HUES6 (cell line): ENCODE measurements around the gene DIP2C.
"Not testable (repeated sequence)": the region's sequence is repeated elsewhere in the genome, so short reads cannot be mapped to it uniquely, and the experiment has no call there.

Source experiments
- H3K27ac ChIP-seq: 2 replicates; pipeline ENCODE4 v1.7.0; 2013; ENCODE audit warnings: low read depth, mild to moderate bottlenecking, low read length, inconsistent platforms
- H3K27me3 ChIP-seq: 2 replicates; pipeline ENCODE4 v1.6.1; 2013; ENCODE audit warnings: low read length; ENCODE audit not compliant: control insufficient read depth, insufficient read depth
- H3K36me3 ChIP-seq: 2 replicates; pipeline ENCODE4 v1.6.1; 2013; ENCODE audit warnings: low read length; ENCODE audit not compliant: control insufficient read depth, insufficient read depth
- H3K4me1 ChIP-seq: 2 replicates; pipeline ENCODE4 v1.6.1; 2013; ENCODE audit warnings: low read length; ENCODE audit not compliant: control insufficient read depth, insufficient read depth
- H3K4me3 ChIP-seq: 2 replicates; pipeline ENCODE4 v1.5.1; 2013; ENCODE audit warnings: low read depth, low read length
- H3K9ac ChIP-seq: one replicate; pipeline ENCODE4 v1.6.1; 2013; ENCODE audit warnings: mild to moderate bottlenecking, low read length
- H3K9me3 ChIP-seq: 2 replicates; pipeline ENCODE4 v1.6.1; 2013; ENCODE audit warnings: low read depth, low read length; ENCODE audit not compliant: control insufficient read depth, insufficient read depth

DIP2C gene

GRCh38 chr10:599767-600166 is 89.7 kb downstream of the DIP2C start:
- Histone ChIP-seq H3K27me3 (no peaks in the 10 kb centered on the region), H3K27ac (no peak overlapping the region), H3K4me3 (no peak overlapping the region), H3K4me1 (peaks cover 15% of the 10 kb centered on the region; the same call in 1 of the 2 replicates), H3K9me3 (no peaks in the 10 kb centered on the region), H3K36me3 (no peaks in the 10 kb centered on the region), H3K9ac (no peak overlapping the region)

- no peak overlapping the region for H3K27ac ChIP-seq
- no peaks in the 10 kb centered on the region for H3K9me3 ChIP-seq
- H3K36me3 ChIP-seq, result no peaks in the 10 kb centered on the region
- H3K9ac ChIP-seq, result no peak overlapping the region
- no peaks in the 10 kb centered on the region for H3K27me3 ChIP-seq
- H3K4me1 ChIP-seq, result peaks cover 12% of the 10 kb centered on the region; the same call in 1 of the 2 replicates
- H3K4me3 ChIP-seq, result no peak overlapping the region
Measured at GRCh38 chr10:598415-599170, 90.9 kb downstream of the DIP2C start.

- Histone ChIP-seq H3K27ac (no peak overlapping the region), H3K9me3 (no peaks in the 10 kb centered on the region), H3K9ac (no peak overlapping the region), H3K27me3 (no peaks in the 10 kb centered on the region), H3K4me1 (peaks cover 12% of the 10 kb centered on the region; the same call in 1 of the 2 replicates), H3K4me3 (no peak overlapping the region), H3K36me3 (no peaks in the 10 kb centered on the region)
Measured at GRCh38 chr10:597976-598375, 91.5 kb downstream of the DIP2C start.

DNA sequence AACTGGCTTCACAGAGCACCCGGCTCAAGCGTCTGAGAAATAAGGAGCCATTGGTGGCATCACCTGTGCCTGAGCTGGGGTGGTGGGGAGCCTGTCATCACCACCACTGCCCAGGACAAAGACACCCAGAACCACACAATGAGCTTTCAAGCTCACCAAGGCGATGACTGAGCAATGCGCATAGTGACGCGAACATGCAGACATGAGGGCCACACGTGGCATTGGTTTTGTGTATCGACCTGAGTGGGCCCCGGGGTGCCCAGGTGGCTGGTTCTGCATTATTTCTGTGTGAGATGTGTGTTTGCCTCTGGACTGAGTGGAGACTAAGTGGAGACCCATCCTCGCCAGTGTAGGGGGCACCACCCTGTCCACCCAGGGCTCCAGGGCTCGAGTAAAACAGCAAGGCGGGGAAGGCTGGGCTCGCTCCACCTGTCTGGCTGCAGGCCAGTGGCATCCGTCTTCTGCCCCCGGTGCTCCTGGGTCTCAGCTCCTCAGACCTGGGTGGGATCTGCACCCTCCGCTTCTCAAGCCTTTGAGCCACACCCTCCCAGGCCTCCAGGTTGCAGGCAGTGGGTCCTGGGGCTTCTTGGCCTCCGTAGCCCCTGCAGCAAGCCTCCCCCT is 92.6 kb downstream of the DIP2C start:
- Histone ChIP-seq H3K36me3 (no peaks in the 10 kb centered on the region), H3K27ac (no peak overlapping the region), H3K9me3 (no peaks in the 10 kb centered on the region), H3K27me3 (no peaks in the 10 kb centered on the region), H3K4me1 (peaks cover 12% of the 10 kb centered on the region; the same call in 1 of the 2 replicates), H3K4me3 (no peak overlapping the region), H3K9ac (no peak overlapping the region)

GRCh38 chr10:596131-596530 is 93.3 kb downstream of the DIP2C start:
- H3K9me3 ChIP-seq, H3K27ac ChIP-seq, H3K9ac ChIP-seq, H3K4me3 ChIP-seq, H3K27me3 ChIP-seq, H3K36me3 ChIP-seq: not testable (repeated sequence)
- peaks cover 12% of the 10 kb centered on the region; the same call in 1 of the 2 replicates for H3K4me1 ChIP-seq

GRCh38 chr10:595473-595872 is 94.0 kb downstream of the DIP2C start:
- Histone ChIP-seq H3K9ac (no peak overlapping the region), H3K27me3 (no peaks in the 10 kb centered on the region), H3K9me3 (no peaks in the 10 kb centered on the region), H3K36me3 (no peaks in the 10 kb centered on the region), H3K4me3 (no peak overlapping the region), H3K27ac (no peak overlapping the region), H3K4me1 (peaks cover 12% of the 10 kb centered on the region; the same call in 1 of the 2 replicates)

DNA sequence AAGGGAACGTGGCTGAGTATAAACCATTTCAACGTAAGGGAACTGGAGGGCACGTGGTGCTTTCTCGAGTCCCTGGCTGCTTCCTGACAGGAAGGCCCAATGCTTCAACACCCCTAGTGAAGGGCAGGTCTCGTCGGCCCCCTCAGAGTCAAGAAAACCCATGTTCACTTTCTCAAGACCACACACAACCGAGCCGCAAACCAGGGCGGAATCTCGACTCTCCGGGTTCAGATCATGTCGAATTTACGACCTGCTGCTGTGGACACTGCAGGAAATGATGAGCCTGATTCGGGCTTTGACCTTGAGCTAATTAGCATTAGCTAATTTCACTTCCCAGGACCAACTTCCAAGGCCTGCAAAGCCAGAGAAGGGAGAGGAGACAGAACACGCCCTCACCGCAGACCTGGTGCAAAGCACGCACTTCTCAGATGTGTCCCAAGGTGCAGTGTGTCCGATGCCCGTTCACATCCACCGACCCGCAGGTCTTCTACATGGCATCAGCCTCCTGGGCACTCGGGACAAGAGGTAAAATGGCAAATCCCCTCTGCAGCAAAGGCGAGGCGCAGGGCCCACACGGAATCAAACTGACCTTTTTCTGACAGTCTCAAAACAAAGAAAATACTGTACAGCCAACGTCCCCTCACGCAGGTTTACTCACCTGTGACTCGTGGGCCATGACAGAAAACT is 94.7 kb downstream of the DIP2C start:
- Histone ChIP-seq H3K4me3 (no peak overlapping the region), H3K36me3 (no peaks in the 10 kb centered on the region), H3K27me3 (no peaks in the 10 kb centered on the region), H3K27ac (no peak overlapping the region), H3K9ac (no peak overlapping the region), H3K4me1 (peaks cover 12% of the 10 kb centered on the region; the same call in 1 of the 2 replicates), H3K9me3 (no peaks in the 10 kb centered on the region)

GRCh38 chr10:593901-594457 is 95.5 kb downstream of the DIP2C start:
- H3K4me1 ChIP-seq, result peaks cover 11% of the 10 kb centered on the region; the same call in 1 of the 2 replicates
- H3K27ac ChIP-seq, result no peak overlapping the region

DNA sequence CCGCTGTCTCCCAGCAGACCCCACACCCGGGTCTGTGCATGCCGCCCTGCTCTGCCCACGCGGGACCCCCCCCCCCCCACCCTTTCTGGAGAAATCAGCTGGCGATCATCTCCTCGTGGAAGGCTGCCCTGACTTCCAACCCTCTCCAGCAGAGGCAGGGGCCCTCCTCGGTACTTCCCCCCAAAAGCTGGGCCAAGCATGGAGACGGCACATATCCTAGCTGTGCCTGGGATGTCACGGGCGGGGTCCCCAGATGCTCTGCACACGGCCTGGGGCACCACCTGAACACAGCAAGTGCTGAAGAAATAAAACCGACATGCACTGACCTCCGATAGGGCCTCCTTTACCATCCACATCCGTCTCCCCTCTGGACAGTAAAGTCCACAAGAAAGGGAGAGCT is 96.0 kb downstream of the DIP2C start:
- Histone ChIP-seq H3K36me3 (no peaks in the 10 kb centered on the region), H3K4me1 (peaks cover 5% of the 10 kb centered on the region; the same call in 1 of the 2 replicates), H3K4me3 (no peak overlapping the region), H3K27ac (no peak overlapping the region), H3K9ac (no peak overlapping the region), H3K27me3 (no peaks in the 10 kb centered on the region), H3K9me3 (no peaks in the 10 kb centered on the region)

More at GRCh38 chr10:593901-594457, 95.5 kb downstream of the DIP2C start:
- no peaks in the 10 kb centered on the region for H3K36me3 ChIP-seq
- no peaks in the 10 kb centered on the region for H3K27me3 ChIP-seq
- no peaks in the 10 kb centered on the region for H3K9me3 ChIP-seq
- H3K9ac ChIP-seq, result no peak overlapping the region
- no peak overlapping the region for H3K4me3 ChIP-seq

DNA sequence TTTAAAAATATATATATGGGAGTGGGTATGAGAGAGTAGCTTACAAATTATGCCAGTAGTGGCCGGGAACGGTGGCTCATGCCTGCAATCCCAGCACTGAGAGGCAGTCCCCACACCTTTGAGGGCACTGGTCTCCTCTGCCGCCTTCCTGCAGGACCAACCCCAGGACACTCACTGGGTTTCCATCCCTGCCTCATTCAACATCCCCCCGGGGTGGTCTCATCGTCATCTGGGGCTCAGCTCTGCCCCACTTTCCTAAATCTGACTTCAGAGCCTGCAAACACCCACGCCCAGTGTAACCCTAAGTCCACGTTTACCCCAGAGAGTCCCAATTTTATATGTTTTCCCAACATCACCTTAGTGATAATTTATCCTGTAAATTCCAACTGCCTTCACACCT is 96.5 kb downstream of the DIP2C start:
- Histone ChIP-seq H3K27ac (no peak overlapping the region), H3K4me3 (no peak overlapping the region), H3K9ac (no peak overlapping the region), H3K36me3 (no peaks in the 10 kb centered on the region), H3K9me3 (no peaks in the 10 kb centered on the region), H3K27me3 (no peaks in the 10 kb centered on the region), H3K4me1 (peaks cover 1% of the 10 kb centered on the region; the same call in 1 of the 2 replicates)

DNA sequence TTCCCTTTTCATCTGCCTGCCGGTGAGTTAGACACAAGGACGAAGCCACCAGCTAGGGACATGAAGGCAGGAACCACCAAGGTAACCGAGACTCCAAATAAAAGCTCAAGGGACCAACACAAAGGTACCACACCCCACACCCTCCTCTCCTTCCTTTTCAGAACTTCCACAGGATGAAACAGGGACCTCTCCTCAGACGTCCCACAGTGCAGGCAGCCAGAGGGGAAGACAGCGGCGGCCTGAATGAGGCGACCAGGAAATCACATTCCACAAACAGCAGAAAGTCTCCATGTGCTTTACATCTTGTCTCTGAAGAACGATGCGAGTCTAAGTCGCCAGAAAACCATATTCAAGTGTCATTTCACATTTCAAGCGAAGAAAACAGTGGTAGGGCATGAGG is 97.8 kb downstream of the DIP2C start:
- no peaks in the 10 kb centered on the region for H3K27me3 ChIP-seq
- H3K4me1 ChIP-seq, result no peaks in the 10 kb centered on the region
- no peaks in the 10 kb centered on the region for H3K9me3 ChIP-seq
- H3K9ac ChIP-seq, result no peak overlapping the region
- H3K27ac ChIP-seq, result no peak overlapping the region
- H3K36me3 ChIP-seq, result no peaks in the 10 kb centered on the region
- H3K4me3 ChIP-seq, result no peak overlapping the region
